HepG2 (cell line): ENCODE measurements around the gene KTN1. TPM values are rescaled to one million over a fixed set of nuclear protein-coding genes. Genes with fewer than 3 reads are reported as not detected.

ENCODE experiments used
- ATAC-seq: fragments of 200-7000 bp; cut with Tn5 transposase; 3 replicates; pipeline ENCODE4 v1.9.1; 2020; ENCODE audit warnings: mild to moderate bottlenecking, moderate library complexity
- BruUV-seq: library from RNA; stranded (reverse); fragments of 400-500 nt; replicated peaks from 2 replicates; lab custom pipeline; 2021; lab: Mats Ljungman, UMichigan
- CTCF ChIA-PET: fragments of 300-600 bp; formaldehyde crosslinking; extraction: SDS; loops from one replicate; lab custom pipeline; 2021; ENCODE audit warnings: low total read pairs, inconsistent platforms, low intra/inter-chr PET ratio; lab: Yijun Ruan, JAX
- POLR2A ChIA-PET: fragments of 350-600 bp; sonication (Branson Sonifier 250); formaldehyde crosslinking; loops from one replicate; lab custom pipeline; 2020; ENCODE audit warnings: antibody characterized with exemption, inconsistent platforms; lab: Yijun Ruan, JAX
- DNase-seq: peaks from one replicate; pipeline ENCODE4 v3.0.0-alpha.2; 2015; ENCODE audit warnings: low spot score
- FAIRE-seq: peaks from 3 replicates; lab custom pipeline; 2011; peaks lifted over from hg19 to GRCh38; lab: Jason Lieb, UNC
- H2AFZ ChIP-seq: one replicate; pipeline ENCODE4 v1.6.1; 2011; ENCODE audit warnings: low read length, inconsistent platforms
- H3K27ac ChIP-seq: fragments of 300-600 bp; 3 replicates; pipeline ENCODE4 v1.8.0; 2011; ENCODE audit warnings: mixed run types, mild to moderate bottlenecking, mixed read lengths, low read length, inconsistent platforms; ENCODE audit not compliant: insufficient read depth; ENCODE audit errors: extremely low read length
- H3K27me3 ChIP-seq, 2 experiments: fragments of 200-600 bp in 1 of 2; 2 replicates in 1 of 2; 3 replicates in 1 of 2; pipeline versions ENCODE4 v1.6.0 to v1.8.0; 2011; ENCODE audit warnings: low read length in 2 of 2, mild to moderate bottlenecking in 2 of 2, moderate library complexity in 2 of 2, inconsistent platforms in 1 of 2; ENCODE audit not compliant: insufficient read depth in 2 of 2, control insufficient read depth in 1 of 2
- H3K36me3 ChIP-seq, 2 experiments: fragments of 200-600 bp in 1 of 2; replicated peaks in 1 of 2; 2 replicates in 1 of 2; 3 replicates in 1 of 2; pipeline versions ENCODE4 v1.5.1 to v1.8.0; 2011; ENCODE audit warnings: low read length in 2 of 2, inconsistent platforms in 1 of 2; ENCODE audit not compliant: insufficient read depth in 2 of 2, control insufficient read depth in 1 of 2
- H3K4me1 ChIP-seq: 2 replicates; pipeline ENCODE4 v1.5.1; 2012; ENCODE audit warnings: low read length, inconsistent platforms; ENCODE audit not compliant: insufficient read depth
- H3K4me2 ChIP-seq: 2 replicates; pipeline ENCODE4 v1.6.0; 2011; ENCODE audit warnings: low read depth, low read length, inconsistent platforms
- H3K4me3 ChIP-seq, 3 experiments: fragments of 200-600 bp in 1 of 3; sonication (generic), shearing (Covaris generic) in 1 of 3; replicated peaks in 1 of 3; 2 replicates each; pipeline ENCODE4 v1.5.1; 2011 to 2016; ENCODE audit warnings: low read length in 3 of 3, inconsistent platforms in 2 of 3, low read depth in 2 of 3, mild to moderate bottlenecking in 2 of 3, control low read depth in 1 of 3, mixed read lengths in 1 of 3; ENCODE audit not compliant: insufficient read depth in 1 of 3
- H3K79me2 ChIP-seq: one replicate; pipeline ENCODE4 v1.6.1; 2011; ENCODE audit warnings: low read length, inconsistent platforms; ENCODE audit not compliant: insufficient read depth
- H3K9ac ChIP-seq: 2 replicates; pipeline ENCODE4 v1.6.0; 2011; ENCODE audit warnings: mild to moderate bottlenecking, low read depth, low read length, inconsistent platforms; ENCODE audit not compliant: insufficient read depth
- H3K9me3 ChIP-seq: 2 replicates; pipeline ENCODE4 v1.5.1; 2012; ENCODE audit warnings: mild to moderate bottlenecking, low read length
- H4K20me1 ChIP-seq: 2 replicates; pipeline ENCODE4 v1.6.0; 2011; ENCODE audit warnings: inconsistent platforms, mild to moderate bottlenecking, low read length, moderate library complexity; ENCODE audit not compliant: insufficient read depth
- BORCS8-MEF2B ChIP-seq: sonication (generic); formaldehyde crosslinking; IDR thresholded peaks from 2 replicates; pipeline ENCODE4 v1.8.0; 2022; ENCODE audit warnings: mild to moderate bottlenecking, missing genetic modification reagents
- CREM ChIP-seq, 2 experiments: sonication (generic) in 1 of 2; formaldehyde crosslinking in 1 of 2; IDR thresholded peaks; 2 replicates each; pipeline versions ENCODE4 v1.4.0 to v1.6.1; 2016 to 2020; ENCODE audit warnings: antibody characterized with exemption in 1 of 2, mild to moderate bottlenecking in 1 of 2, missing genetic modification reagents in 1 of 2
- DNMT1 ChIP-seq: sonication (generic); formaldehyde crosslinking; IDR thresholded peaks from 2 replicates; pipeline ENCODE4 v1.5.1; 2020; ENCODE audit warnings: mild to moderate bottlenecking, missing genetic modification reagents
- E2F1 ChIP-seq: sonication (generic); formaldehyde crosslinking; IDR thresholded peaks from 2 replicates; pipeline ENCODE4 v1.5.0; 2020; ENCODE audit warnings: missing genetic modification reagents
- HBP1 ChIP-seq: IDR thresholded peaks from 2 replicates; pipeline ENCODE4 v1.6.1; 2016; ENCODE audit warnings: low read depth, control low read depth
- HDAC1 ChIP-seq: sonication (generic); formaldehyde crosslinking; IDR thresholded peaks from 2 replicates; pipeline ENCODE4 v1.5.1; 2020; ENCODE audit warnings: mild to moderate bottlenecking, missing genetic modification reagents
- KLF15 ChIP-seq: sonication (generic); formaldehyde crosslinking; IDR thresholded peaks from 2 replicates; pipeline ENCODE4 v1.8.1; 2023; ENCODE audit warnings: borderline replicate concordance, mild to moderate bottlenecking, inconsistent platforms, missing genetic modification reagents, mixed read lengths
- MATR3 ChIP-seq: sonication (generic); formaldehyde crosslinking; IDR thresholded peaks from 2 replicates; pipeline ENCODE4 v1.4.0; 2020; ENCODE audit warnings: missing genetic modification reagents
- NCOA1 ChIP-seq: sonication (generic); formaldehyde crosslinking; IDR thresholded peaks from 2 replicates; pipeline ENCODE4 v1.9.0; 2021; ENCODE audit warnings: missing genetic modification reagents
- NFAT5 ChIP-seq: sonication (generic); formaldehyde crosslinking; IDR thresholded peaks from 2 replicates; pipeline ENCODE4 v1.4.0; 2020; ENCODE audit warnings: missing genetic modification reagents
- NR2F1 ChIP-seq, 2 experiments: fragments of 450-650 bp in 1 of 2; formaldehyde crosslinking in 1 of 2; IDR thresholded peaks; 2 replicates each; pipeline versions ENCODE4 v1.5.0 to v1.6.1; 2016 to 2020; ENCODE audit warnings: mild to moderate bottlenecking in 1 of 2, missing compliant biosample characterization in 1 of 2, missing genetic modification reagents in 1 of 2, moderate library complexity in 1 of 2
- ONECUT2 ChIP-seq: sonication (generic); formaldehyde crosslinking; IDR thresholded peaks from 2 replicates; pipeline ENCODE4 v1.4.0; 2020; ENCODE audit warnings: missing genetic modification reagents
- PTBP1 ChIP-seq: fragments of 200-400 bp; formaldehyde crosslinking; IDR thresholded peaks from 2 replicates; pipeline ENCODE4 v1.6.1; 2018; ENCODE audit warnings: low read length, low read depth; ENCODE audit not compliant: poor library complexity, severe bottlenecking
- SP140L ChIP-seq: sonication (generic); formaldehyde crosslinking; IDR thresholded peaks from 2 replicates; pipeline ENCODE4 v1.4.0; 2020; ENCODE audit warnings: missing genetic modification reagents, borderline replicate concordance
- ZBTB1 ChIP-seq: sonication (generic); formaldehyde crosslinking; IDR thresholded peaks from 2 replicates; pipeline ENCODE4 v1.4.0; 2020; ENCODE audit warnings: missing genetic modification reagents, borderline replicate concordance
- ZNF619 ChIP-seq: sonication (generic); formaldehyde crosslinking; IDR thresholded peaks from 2 replicates; pipeline ENCODE4 v1.4.0; 2020; ENCODE audit warnings: mild to moderate bottlenecking, missing genetic modification reagents
- ZSCAN31 ChIP-seq: sonication (generic); formaldehyde crosslinking; IDR thresholded peaks from 2 replicates; pipeline ENCODE4 v1.5.0; 2020; ENCODE audit warnings: low read depth, mild to moderate bottlenecking, missing genetic modification reagents
- WGBS: methylation state at CpG from one replicate; pipeline ENCODE4 v1.1.6; 2017; ENCODE audit warnings: low lambda C conversion rate; 5-methylcytosine and 5-hydroxymethylcytosine counted together
- in situ Hi-C: cut with HindIII; loops from 2 replicates; pipeline ENCODE4 v1.10.0; 2017; ENCODE audit warnings: low pct_unique_long_range_greater_than_20kb; ENCODE audit not compliant: extremely low pct_ligation_motif_present
- intact Hi-C: fragments of 100-400 bp; cut with micrococcal nuclease; formaldehyde crosslinking; loops from one replicate; pipeline ENCODE4 v1.10.0; 2022; ENCODE audit not compliant: unreplicated experiment
- polyA plus RNA-seq, 8 experiments: library from polyadenylated mRNA; depleted of rRNA in 3 of 8; stranded (reverse) in 7 of 8; unstranded in 1 of 8; fragments of >200 nt; fragmentation: Illumina TruSeq in 4 of 8; extraction: Trizol in 4 of 8; gene quantifications; 2 replicates each; pipeline versions ENCODE4 v1.2.1 to v1.2.3, GENCODE V29; 2011 to 2016; ENCODE audit warnings: low read depth in 4 of 8, missing spikeins in 1 of 8, mixed read lengths in 1 of 8; ENCODE audit not compliant: insufficient read depth in 1 of 8
- total RNA-seq, 5 experiments: library from RNA; depleted of rRNA; stranded (reverse); fragments of >200 nt; fragmentation: Illumina TruSeq; extraction: Trizol; gene quantifications; 2 replicates each; pipeline ENCODE4 v1.2.3, GENCODE V29; 2016; ENCODE audit warnings: low read depth in 1 of 5

The KTN1 gene
- total and polyA plus RNA-seq, 2 of the 13 experiments (the other 11 are each of a cell fraction or from before 2014, with no cell fraction given) = 60.6 to 169 TPM

GRCh38 chr14:55701638-55702037, 121.6 kb downstream of the KTN1 start:
- H3K27ac ChIP-seq = no peak overlapping the region
- H3K4me3 ChIP-seq = no peak overlapping the region
- no peak overlapping the region for H3K9ac ChIP-seq
- no TSS peak for BruUV-seq
- intact Hi-C loops (loop anchor here (1.0 to 10.0 kb wide), 2 partner anchors 19 to 773 kb away; no protein-coding TSS in a partner anchor), in situ Hi-C loops (loop anchor here (25.0 kb wide), 1 partner anchor 636 kb away; no protein-coding TSS in a partner anchor)
- H3K27me3 ChIP-seq = no peaks in the 10 kb centered on the region
- ATAC-seq = no peak
- no peaks in the 10 kb centered on the region for H4K20me1 ChIP-seq
- no peaks in the 10 kb centered on the region for H3K9me3 ChIP-seq
- H3K79me2 ChIP-seq = no peaks in the 10 kb centered on the region
- CTCF ChIA-PET = no interaction called here
- no peak for DNase-seq
- TF ChIP-seq HDAC1 (CRISPR knock-in tag) (no peak), CREM (IDR thresholded peaks at IDR 0.05) (no peak), CREM (CRISPR knock-in tag; IDR thresholded peaks at IDR 0.05) (no peak), ZSCAN31 (CRISPR knock-in tag) (no peak), ONECUT2 (no peak), SP140L (CRISPR knock-in tag) (no peak), NFAT5 (CRISPR knock-in tag) (no peak), ZNF619 (CRISPR knock-in tag) (no peak), MATR3 (no peak), NCOA1 (CRISPR knock-in tag) (no peak), DNMT1 (CRISPR knock-in tag) (no peak), HBP1 (CRISPR knock-in tag) (no peak), KLF15 (CRISPR knock-in tag) (no peak), ZBTB1 (CRISPR knock-in tag) (no peak), BORCS8-MEF2B (CRISPR knock-in tag) (no peak), PTBP1 (no peak), NR2F1 (CRISPR knock-in tag; IDR thresholded peaks at IDR 0.05) (no peak), E2F1 (CRISPR knock-in tag) (no peak)
- no peak overlapping the region for H2AFZ ChIP-seq
- WGBS = 95% methylated on average over 1 of the region's 1 CpG
- no peaks in the 10 kb centered on the region for H3K36me3 ChIP-seq
- POLR2A ChIA-PET = no interaction called here
- no peak for FAIRE-seq
- no peaks in the 10 kb centered on the region for H3K4me1 ChIP-seq
- no peak overlapping the region for H3K4me2 ChIP-seq
